ENCODE results near the gene AP1S1.
"Not testable (repeated sequence)": the region's sequence is repeated elsewhere in the genome, so short reads cannot be mapped to it uniquely, and the experiment has no call there.

AP1S1 gene

DNA sequence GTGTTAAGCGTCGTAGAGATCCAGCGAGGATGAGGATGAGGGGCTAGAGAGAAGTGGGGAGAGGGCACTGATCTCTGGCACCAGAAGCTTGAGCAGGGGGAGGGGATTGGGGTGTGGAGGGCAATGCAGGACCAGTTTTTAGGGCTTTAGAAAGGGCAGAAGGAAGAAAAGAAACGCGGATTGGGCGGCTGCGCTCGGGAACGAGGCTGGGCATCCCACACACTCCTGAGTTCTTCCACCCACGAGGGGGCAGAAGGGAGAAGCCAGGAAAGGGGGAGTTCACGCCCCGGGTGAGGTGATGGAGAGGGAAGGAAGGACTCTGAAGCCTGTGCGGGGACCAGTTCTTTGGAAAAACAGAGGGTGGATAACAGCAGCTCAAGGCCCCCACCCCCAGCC lies 17.2 kb downstream of the AP1S1 start:
- no peak for DNase-seq (ENCODE audit: low spot score)

DNA sequence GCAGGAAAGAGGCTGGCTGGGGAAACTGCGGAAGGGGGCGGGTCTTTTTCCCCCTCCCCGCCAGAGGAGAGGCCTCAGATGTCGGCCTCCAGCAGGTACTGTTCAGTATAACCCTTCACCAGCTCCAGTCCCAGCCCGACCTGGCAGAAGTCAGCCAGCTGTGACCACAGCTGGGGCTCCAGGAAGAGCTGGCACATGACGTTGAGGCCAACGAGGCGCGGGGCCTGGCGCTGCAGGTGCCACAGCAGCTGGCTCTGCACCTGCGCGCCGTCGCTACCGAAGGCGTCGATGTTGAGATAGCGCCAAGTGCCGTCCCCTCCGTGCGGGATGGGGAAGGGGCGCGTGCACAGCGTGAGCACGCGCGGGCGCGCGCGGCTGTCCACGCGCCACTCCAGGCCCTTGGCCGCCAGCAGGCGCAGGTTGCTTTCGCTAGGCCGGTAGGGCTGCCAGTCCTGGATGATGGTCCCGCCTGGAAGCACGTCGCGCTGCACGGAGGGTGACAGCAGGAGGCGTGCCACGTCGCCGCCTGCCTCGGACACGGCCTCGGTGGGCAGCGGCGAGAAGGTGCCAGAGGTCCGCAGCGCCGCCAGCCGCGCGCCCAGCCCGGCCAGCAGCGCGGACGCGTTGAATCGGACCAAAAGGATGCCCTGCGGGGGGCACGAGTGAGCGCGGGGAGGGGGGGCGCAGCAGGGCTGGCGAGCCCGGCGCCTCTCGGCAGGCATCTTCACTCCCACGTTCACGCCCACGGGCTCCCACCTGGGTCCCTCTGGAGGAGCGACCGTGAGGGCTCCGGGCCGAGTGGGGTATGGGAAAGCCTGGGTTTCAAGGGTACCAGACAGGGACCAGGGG lies 18.0 kb downstream of the AP1S1 start:
- DNase-seq (ENCODE audit: low spot score) = no peak

DNA sequence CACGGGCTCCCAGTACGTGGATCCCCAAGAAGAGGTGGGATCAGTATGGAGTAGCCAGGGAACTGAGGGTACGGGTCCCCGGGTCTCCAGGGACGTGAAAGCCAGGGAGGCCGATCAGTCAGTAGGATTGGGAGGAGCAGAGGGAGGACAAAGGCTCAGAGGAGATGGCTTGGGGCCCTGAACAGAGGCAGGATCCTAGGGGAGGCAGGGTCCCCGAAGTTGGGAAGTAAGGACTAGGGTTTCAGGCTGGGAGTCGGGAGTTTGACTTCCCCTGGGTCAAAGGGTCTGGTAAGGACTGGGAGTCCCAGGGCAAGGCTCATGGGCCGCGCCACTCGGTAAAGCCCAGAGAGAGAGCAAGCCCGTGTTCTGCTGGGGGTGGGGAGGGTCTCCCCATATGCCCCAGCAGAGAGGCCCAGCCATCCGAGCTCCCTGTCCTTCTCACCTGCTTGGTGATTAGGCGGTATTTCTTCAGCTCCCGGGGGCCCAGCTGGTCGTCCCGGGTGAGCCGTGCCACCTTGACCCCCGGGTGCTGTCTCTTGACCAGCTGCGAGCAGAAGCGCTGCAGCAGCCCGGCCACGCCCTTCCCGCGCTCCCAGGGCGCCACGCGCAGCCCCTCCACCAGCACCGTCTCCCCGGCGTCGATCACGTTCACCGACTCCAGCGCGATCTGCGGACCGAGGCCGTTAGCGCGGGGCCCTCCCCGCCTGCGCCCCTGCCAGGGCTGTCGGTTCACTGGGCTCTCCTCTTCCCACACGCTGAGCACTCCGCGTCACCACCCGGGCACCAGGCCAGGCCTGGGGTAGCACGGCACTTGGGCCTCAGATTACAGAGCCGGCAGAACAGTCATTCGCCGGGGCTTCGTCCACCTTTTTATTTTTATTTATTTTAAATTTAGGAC lies 18.8 kb downstream of the AP1S1 start:
- DNase-seq (ENCODE audit: low spot score) = no peak

DNA sequence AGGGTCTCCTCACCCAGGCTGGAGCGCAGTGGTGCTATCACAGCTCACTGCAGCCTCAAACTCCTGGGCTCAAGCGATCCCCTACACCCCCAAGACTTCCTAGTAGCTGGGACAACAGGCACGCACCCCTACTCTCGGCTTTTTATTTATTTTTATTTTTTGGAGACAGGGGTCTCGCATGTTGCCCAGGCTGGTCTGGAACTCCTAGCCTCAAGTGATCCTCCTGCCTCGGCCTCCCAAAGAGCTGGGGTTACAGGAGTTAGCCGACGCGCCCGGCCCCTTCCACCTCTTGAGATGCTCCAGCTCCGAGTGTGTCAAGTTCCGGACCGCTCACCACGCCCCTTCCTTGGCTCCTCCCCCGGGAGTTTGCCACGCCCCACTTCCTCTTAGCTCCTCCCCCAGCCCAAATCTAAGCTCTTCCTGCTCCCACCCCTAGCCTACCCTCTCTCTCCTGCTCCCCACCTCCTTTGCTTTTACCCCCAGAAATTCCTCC lies 19.5 kb downstream of the AP1S1 start:
- DNase-seq (ENCODE audit: low spot score) = no peak

DNA sequence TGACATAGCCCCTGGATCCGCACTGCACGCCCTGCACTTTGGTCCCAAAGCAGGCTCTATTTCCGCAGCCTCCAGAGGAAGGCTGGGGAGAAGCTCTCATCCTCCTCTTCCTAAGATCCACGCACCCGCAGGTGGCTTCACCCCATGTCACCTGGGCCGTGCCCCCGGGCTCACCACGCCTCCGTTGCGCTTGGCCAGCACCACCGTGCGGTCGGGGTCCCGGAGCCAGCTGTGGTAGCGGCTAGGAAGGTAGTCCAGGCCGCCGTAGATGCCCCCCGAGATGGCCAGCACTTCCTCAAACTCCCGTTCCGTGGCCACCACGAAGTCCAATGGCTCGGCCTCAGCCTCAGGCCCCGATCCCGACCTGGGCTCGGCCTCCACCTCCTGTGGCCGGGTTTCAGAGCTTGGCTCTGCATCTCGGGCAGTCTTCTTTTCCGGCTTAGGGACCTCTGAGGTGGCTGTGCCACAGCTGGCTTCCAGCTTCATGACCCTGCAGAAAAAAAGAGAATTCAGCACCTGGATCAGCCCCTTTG lies 20.1 kb downstream of the AP1S1 start:
- DNase-seq (ENCODE audit: low spot score) = no peak

DNA sequence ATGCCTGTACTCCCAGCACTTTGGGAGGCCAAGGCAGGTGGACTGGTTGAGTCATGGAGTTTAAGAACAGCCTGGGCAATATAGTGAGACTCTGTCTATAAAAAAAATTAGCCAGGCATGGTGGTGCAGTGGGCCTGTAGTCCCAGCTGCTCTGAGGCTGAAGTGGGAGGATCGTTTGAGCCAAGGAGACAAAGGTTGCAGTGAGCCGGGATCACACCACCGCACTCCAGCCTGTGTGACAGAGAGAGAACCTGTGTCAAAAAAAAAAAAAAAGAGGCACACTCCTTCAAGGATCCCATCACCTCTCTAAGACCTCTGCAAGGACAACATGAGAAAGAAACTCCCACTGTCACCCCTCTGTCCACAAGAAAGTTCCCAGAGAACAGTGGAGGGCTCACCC lies 21.4 kb downstream of the AP1S1 start:
- no peak for DNase-seq (ENCODE audit: low spot score)

DNA sequence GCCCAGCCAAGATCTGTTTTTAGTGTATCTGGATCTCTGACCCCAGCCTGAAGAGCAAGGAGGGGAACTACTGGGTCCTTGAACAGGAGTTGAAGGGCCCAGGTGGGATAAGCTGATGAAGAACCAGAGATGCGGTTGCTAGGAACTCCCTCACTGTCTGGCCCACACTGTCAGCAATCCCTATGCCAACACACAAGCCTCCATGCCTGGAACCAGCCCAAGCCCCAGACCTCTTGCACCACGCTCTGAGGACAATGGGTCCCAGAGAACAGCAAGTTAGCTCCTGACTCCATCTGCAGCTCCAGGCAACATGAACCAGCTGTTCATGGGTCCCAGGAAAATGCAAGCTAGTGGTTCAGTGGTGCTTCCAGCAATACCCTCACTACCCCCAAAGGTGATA lies 23.4 kb downstream of the AP1S1 start:
- DNase-seq (ENCODE audit: low spot score) = no peak

DNA sequence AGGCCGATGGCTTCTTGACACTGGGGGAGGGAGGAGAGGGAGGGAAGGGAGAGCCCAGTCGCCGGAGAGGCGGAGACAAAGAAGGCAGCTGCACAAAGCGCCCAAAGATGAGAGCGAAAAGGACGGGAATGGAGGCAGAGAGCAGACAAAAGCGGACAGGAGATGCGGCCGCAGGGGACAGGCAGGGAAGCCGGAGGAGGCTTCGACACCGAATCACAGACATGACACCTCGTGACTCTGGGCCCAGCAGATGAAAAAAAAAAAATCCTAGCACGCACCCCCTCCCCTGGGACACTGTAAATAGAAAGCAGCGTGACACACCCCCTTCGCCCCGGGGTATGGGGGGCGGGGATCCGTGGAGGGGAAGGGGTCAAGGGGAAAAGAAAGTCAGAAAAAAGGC lies 24.8 kb downstream of the AP1S1 start:
- DNase-seq (ENCODE audit: low spot score) = no peak

DNA sequence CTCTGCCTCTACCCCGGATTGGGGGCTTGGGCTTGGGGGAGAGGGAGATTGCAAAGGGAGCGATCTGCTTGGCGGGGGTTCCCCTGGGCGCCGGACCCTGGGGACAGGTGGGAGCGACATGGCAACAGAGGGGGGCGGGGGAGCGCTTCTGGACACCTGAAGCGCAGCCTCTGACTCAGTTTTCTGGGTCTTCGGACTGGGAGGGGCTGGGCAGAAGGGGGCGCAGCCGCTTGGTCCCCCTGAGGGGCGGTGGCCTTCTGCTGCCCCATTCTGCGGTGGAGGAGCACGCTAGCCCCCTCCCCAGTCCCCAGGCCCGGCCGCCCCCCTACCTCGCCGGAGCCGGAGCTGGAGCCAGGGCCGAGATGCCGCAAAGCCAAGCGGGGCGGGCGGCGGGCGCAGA lies 25.4 kb downstream of the AP1S1 start:
- no peak for DNase-seq (ENCODE audit: low spot score)

DNA sequence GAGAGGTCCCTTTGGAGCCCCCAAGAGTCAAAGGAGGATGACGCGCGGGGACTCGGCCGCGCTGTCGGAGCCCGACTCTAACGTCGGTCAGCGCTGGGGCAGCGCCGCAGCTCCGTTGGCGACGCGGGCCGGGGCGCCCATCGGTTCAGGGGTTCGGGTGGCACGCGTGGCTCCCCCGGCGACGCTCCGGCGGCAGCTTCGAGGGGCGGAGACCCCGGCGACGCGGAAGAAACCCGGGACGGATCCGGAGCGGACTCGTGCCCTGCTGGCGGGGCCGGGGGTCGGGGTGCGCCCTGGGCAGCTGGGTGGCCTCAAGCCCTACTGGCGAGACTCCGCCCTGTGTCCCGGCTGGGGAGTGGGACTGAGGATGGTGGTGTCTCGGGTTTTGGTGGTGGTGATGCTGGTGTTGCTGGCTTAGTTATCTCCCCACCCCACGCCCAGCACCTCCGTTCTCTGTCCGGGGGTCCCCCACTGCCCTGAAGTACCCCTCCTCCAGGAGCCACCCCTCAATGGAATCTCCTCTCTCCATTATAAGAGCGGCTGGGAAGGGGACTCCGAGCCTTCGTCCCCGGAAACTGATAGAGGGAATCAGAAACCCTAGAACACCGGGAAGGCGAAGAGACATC lies 26.0 kb downstream of the AP1S1 start, which contains the start of gene NAT16:
Gene NAT16 (minus strand): TSS at position 164 of the 626 bp plus-strand sequence. CDS start 5,486 bp downstream, outside the sequence.
- no peak for DNase-seq (ENCODE audit: low spot score)

DNA sequence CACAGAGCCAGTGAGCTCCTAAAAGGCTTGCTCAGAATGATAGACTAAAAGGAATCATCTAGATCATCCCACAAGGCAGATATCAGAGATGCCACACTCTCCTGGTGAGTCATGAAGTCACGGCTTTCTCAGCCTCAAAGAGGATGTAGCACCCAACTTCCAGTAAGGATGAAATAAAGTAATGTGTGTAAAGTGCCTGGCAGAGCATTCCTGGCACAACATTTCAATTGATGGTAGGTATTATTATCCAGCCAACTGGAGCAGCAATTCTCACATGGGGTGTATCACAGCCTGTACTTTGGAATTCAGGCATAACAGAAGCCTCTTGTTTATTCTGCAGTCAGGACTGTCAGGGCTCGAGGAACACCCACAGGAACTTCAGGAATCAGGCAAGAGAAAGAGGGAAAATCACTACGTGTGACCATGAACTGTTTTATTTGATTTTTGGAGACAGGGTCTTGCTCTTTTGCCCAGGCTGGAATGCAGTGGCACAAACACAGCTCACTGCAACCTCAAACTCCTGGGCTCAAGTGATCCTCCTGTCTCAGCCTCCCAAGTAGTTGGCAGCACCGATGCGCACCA lies 31.1 kb downstream of the AP1S1 start:
- no peak for DNase-seq (ENCODE audit: low spot score)

DNA sequence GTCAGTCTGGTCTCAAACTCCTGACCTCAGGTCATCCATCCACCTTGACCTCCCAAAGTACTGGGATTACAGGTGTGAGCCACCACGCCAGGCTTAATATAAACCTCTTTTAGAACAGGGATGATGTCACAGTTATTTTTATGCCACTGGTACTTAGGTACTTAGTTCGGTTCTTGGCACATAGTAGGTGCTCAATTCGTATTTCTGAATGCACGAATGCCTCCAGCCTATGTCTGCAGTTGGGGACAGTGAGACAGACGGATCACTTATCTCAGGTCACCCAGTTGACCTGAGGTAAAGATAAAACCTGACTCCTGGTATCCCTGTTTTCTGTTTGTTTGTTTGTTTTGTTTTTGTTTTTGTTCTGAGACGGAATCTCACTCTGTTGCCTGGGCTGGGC lies 31.9 kb downstream of the AP1S1 start:
- no peak for DNase-seq (ENCODE audit: low spot score)

DNA sequence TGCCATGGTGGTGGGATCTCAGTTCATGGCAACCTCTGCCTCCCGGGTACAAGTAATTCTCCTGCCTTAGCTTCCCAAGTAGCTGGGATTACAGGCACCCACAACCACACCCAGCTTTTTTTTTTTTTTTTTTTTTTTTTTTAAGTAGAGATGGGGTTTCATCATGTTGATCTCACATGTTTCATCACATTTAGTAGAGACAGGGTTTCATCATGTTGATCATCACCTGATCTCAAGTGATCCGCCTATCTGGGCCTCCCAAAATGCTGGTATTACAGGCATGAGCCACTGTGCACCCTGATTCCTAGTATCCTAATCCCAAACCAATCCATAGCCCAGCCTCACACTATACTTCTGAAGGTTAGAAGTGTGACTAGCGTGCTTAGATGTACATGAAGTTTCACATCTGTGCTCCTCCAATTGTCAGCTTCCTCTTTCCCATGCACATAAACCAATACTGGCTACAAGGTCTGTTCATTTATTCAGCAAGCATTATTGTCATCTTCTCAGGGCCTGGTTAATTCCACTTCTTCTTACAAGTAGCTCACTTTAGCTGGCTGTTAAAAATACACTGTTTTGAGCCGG lies 32.7 kb downstream of the AP1S1 start:
- DNase-seq (ENCODE audit: low spot score) = no peak

DNA sequence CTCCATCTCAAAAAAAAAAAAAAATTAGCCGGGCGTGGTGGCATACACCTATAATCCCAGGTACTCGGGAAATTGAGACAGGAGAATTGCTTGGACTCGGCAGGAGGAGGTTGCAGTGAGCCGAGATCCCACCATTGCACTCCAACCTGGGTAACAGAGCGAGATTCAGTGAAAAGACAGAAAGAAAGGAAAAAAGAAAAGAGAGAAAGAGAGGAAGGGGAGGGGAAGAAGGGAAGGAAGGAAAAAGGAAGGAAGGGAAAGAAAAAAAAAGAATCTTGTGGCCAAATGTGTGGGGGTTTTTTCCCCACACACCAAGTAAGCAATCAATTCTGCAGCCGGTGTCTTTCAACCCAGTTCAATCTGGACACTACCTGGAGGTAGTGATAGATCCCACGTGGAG lies 34.8 kb downstream of the AP1S1 start:
- no peak for DNase-seq (ENCODE audit: low spot score)

DNA sequence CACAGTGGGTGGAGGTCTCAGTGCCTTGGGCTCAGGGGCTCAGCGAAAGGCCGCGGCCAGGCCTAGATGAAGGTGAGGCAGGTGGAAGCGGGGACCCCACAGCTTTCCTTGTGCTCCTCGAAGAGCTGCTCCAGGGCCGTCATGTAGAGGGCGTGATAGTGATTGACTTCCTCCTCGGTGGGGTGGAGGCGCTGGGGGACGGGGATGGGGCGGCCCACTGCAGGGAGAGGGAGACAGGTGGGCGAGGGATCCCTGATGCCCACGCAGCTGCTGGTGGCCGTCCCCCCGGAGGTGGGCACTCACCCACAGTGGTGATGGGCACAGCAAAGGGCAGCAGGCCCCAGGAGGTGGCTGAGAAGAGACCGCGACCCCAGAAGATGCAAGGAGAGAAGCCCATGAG lies 41.6 kb downstream of the AP1S1 start:
- no peak for DNase-seq (ENCODE audit: low spot score)

DNA sequence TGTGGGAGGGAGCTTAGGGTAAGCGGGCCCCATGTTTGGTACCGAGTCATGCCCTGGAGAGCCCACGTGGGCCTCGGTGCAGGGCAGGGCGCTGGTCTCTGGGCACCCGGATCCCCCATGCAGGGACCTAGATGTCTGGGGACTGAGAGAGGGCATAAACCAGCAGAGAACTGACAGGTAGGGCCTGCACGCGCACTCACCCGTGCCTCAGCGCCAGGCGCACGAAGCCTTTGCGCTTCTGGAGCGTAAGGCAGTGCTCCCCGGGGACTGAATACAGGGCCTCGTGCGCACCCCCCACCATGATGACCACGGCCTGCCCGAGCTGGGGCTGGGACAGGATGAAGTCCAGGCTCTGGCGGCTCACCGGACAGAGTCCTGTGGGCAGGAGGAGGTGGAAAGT lies 43.7 kb downstream of the AP1S1 start:
- no peak for DNase-seq (ENCODE audit: low spot score)

DNA sequence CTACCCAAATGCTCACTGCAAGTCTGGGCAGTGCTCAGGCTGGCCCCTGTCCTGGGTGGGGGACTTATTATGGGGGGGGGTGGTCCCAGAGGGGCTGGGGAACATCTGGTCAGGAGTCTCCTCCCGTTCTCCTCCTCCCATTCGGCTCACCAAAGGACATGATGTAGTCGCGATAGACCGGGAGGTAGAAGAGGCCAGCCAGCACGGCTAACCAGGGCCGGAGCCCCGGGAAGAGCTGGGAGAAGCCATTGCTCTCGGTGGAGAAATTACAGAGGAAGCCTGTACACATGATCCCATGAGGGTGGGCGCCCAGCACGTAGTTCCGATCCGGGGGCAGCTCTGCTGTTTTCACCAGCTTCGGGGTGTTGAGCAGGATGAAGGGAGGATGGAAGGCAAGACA lies 44.2 kb downstream of the AP1S1 start:
- no peak for DNase-seq (ENCODE audit: low spot score)

DNA sequence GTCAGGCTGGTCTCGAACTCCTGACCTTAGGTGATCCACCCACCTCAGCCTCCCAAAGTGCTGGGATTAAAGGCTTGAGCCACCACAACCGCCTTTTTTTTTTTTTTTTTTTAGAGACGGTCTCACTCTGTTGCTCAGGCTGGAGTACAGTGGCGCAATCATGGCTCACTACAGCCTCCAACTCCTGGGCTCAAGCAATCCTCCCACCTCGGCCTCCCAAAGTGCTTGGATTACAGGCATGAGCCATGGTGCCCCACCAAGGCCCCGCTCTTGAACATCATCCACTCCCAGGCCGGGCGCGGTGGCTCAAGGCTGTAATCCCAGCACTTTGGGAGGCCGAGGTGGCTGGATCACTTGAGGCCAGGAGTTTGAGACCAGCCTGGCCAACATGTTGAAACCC lies 45.2 kb downstream of the AP1S1 start:
- DNase-seq (ENCODE audit: low spot score) = not testable (repeated sequence)

DNA sequence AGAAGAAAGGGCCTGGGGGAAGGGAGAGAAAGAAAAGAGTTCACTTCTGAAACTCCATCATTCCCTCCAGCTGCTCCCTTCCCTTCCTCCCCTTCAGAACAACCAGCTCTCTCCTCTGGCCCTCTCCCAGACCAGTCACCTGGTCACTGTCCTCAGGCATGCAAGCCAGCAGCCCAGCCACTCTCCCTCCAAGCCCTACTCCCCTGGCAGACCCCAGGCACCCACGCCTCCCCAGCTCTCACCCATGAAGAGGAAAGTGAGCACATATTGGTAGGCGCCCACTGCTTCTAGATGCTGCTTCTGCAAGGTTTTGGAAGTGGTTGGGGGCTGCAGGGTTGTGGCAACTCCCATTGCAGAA lies 46.2 kb downstream of the AP1S1 start:
- DNase-seq (ENCODE audit: low spot score) = no peak

DNA sequence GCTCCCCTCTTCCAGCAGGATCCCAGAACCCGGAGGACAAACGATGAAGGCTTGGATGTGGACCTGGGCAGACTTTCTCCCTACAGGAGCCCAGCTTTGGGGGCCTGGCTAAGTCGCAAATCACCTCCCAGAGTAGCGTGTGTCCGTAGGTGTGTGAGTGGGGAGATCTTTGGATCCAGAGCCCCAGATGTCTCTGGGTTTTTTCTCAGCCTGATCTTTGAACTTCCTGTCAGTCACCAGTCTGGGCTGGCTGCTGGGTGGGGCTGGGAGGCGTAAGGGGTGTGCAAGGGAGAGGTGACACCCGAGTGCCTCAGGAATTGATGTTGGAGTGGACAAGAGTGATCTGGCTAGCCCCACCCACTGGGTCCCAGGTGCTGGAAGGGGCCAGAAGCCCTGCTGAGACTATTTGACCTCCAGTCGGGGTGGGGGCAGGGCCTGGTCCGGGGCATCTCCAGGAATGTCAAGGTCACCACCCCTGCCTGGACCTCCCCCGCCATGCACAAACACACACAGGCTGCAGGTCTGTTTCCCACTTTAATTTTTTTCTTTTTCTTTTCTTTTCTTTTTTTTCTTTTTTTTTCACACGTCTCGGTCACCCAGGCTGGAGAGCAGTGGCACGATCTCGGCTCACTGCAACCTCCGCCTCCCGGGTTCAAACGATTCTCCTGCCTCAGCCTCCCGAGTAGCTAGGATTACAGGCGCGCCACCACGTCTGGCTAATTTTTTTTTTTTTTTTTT lies 46.8 kb downstream of the AP1S1 start, which contains the start of gene MOGAT3:
Gene MOGAT3 (minus strand): TSS at position 175 of the 738 bp plus-strand sequence. CDS start 182 bp downstream, outside the sequence.
- no peak for DNase-seq (ENCODE audit: low spot score)
